Measurements from ENCODE around the gene FRA10AC1. TPM values are rescaled to one million over a fixed set of nuclear protein-coding genes. Genes with fewer than 3 reads are reported as not detected.
A peak's percentile ranks its signal among the peaks of the same experiment; 100 is the strongest.
"Not testable (repeated sequence)": the region's sequence is repeated elsewhere in the genome, so short reads cannot be mapped to it uniquely, and the experiment has no call there.

FRA10AC1 gene
- total RNA-seq, 1 experiment from 2014 or later = 4.8 TPM

DNA sequence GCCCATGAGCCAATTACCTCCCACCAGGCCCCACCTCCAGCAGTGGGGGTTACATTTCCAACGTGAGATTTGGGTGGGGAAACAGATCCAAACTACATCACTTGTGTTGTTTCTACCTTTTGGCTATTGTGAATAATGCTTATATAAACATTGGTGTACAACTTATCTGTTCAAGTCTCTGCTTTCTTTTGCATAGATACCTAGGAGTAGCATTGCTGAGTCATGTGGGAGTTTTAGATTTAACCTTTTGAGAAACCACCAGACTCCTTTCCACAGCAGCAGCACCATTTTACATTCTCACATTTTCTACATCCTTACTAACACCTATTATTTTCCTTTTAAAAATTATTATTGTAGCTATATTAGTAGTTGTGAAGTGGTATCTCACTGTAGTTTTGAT is 14.4 kb upstream of the FRA10AC1 start:
- Histone ChIP-seq H3K4me3 (ENCODE audit: insufficient read depth, low read depth, low read length) (no peak overlapping the region), H3K36me3 (replicated peaks; ENCODE audit: control insufficient read depth, insufficient read depth, low read length) (no peaks in the 10 kb centered on the region), H3K27me3 (ENCODE audit: control insufficient read depth, insufficient read depth, low read length) (no peaks in the 10 kb centered on the region)
- DNase-seq = no peak

DNA sequence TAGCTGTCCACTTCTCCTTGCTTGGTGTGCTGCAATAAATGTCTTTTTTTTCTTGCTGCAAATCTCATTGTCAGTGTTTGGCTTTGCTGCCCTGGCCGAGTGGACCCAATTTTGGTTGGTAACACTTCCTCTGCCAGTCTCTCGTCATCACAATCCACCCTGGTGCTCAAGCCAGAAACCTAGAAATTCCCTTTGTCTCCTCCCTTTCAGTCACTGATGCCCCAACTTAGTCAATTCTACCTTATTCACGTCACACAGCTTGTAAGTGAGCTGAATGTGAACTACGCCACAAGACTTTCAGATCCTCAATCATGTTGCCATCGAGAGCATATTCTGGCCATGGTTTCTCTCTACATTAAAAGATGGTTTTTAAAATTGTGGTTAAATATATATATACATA is 13.0 kb upstream of the FRA10AC1 start:
- Histone ChIP-seq H3K4me3 (ENCODE audit: insufficient read depth, low read depth, low read length) (no peak overlapping the region), H3K27me3 (ENCODE audit: control insufficient read depth, insufficient read depth, low read length) (no peaks in the 10 kb centered on the region), H3K36me3 (replicated peaks; ENCODE audit: control insufficient read depth, insufficient read depth, low read length) (no peaks in the 10 kb centered on the region)
- no peak for DNase-seq

GRCh38 chr10:93712593-93712992 is 10.2 kb upstream of the FRA10AC1 start:
- DNase-seq = no peak
- H3K36me3 ChIP-seq (replicated peaks; ENCODE audit: control insufficient read depth, insufficient read depth, low read length) = no peaks in the 10 kb centered on the region
- no peak overlapping the region for H3K4me3 ChIP-seq (ENCODE audit: insufficient read depth, low read depth, low read length)
- H3K27me3 ChIP-seq (ENCODE audit: control insufficient read depth, insufficient read depth, low read length) = no peaks in the 10 kb centered on the region

GRCh38 chr10:93711891-93712290 is 9.5 kb upstream of the FRA10AC1 start:
- no peak for DNase-seq
- Histone ChIP-seq H3K36me3 (replicated peaks; ENCODE audit: control insufficient read depth, insufficient read depth, low read length) (no peaks in the 10 kb centered on the region), H3K4me3 (ENCODE audit: insufficient read depth, low read depth, low read length) (no peak overlapping the region), H3K27me3 (ENCODE audit: control insufficient read depth, insufficient read depth, low read length) (no peaks in the 10 kb centered on the region)

GRCh38 chr10:93710333-93710909 is 8.0 kb upstream of the FRA10AC1 start:
- Histone ChIP-seq H3K27me3 (ENCODE audit: control insufficient read depth, insufficient read depth, low read length) (no peaks in the 10 kb centered on the region), H3K4me3 (ENCODE audit: insufficient read depth, low read depth, low read length) (no peak overlapping the region), H3K36me3 (replicated peaks; ENCODE audit: control insufficient read depth, insufficient read depth, low read length) (no peaks in the 10 kb centered on the region)
- DNase-seq = no peak

DNA sequence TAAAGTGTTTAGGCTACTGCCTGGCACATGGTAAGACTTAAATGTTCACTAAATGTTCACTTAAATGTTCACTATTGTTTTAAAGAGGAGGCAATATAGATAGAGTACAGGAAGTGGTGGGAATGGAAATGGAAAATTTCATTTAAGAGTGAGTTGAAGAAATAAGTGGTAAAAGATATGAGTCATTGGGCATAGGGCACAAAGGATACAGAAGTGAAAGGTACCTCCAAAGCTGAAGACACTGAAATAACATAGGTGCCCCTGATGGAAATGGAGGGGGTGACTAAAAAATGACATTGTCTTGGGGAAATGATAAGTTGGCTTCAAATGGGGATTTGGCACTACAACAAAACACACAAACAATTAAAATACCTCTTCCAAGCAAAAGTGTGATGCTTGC is 5.2 kb upstream of the FRA10AC1 start:
- H3K36me3 ChIP-seq (replicated peaks; ENCODE audit: control insufficient read depth, insufficient read depth, low read length) = no peaks in the 10 kb centered on the region
- DNase-seq = no peak
- H3K27me3 ChIP-seq (ENCODE audit: control insufficient read depth, insufficient read depth, low read length) = no peaks in the 10 kb centered on the region; the same call in 1 of the 2 replicates
- no peak overlapping the region for H3K4me3 ChIP-seq (ENCODE audit: insufficient read depth, low read depth, low read length)

DNA sequence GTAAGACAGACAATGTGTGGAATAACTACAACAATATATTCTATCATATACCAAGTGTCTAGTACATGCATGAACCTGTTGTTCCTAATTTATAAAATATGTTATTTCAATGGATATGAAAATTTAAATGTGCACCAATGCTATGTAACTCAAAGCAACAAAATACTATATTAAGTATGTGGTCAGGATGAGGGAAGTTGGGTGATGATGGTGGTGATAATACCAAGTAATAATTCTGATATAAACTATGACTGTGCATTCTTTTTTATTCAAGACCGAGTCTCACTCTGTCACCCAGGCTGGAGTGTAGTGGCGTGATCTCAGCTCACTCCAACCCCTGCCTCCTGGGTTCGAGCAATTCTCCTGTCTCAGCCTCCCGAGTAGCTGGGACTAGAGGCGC is 2.1 kb upstream of the FRA10AC1 start:
- Histone ChIP-seq H3K36me3 (replicated peaks; ENCODE audit: control insufficient read depth, insufficient read depth, low read length) (no peaks in the 10 kb centered on the region; the same call in 1 of the 2 replicates), H3K27me3 (ENCODE audit: control insufficient read depth, insufficient read depth, low read length) (no peaks in the 10 kb centered on the region; the same call in 1 of the 2 replicates), H3K4me3 (ENCODE audit: insufficient read depth, low read depth, low read length) (no peak overlapping the region)
- DNase-seq = no peak

GRCh38 chr10:93703841-93704240 is 1.4 kb upstream of the FRA10AC1 start:
- Histone ChIP-seq H3K27me3 (ENCODE audit: control insufficient read depth, insufficient read depth, low read length) (no peaks in the 10 kb centered on the region; the same call in 1 of the 2 replicates), H3K4me3 (ENCODE audit: insufficient read depth, low read depth, low read length) (no peak overlapping the region), H3K36me3 (replicated peaks; ENCODE audit: control insufficient read depth, insufficient read depth, low read length) (no peaks in the 10 kb centered on the region; the same call in none of the 2 replicates)
- no peak for DNase-seq

- no peaks in the 10 kb centered on the region; the same call in none of the 2 replicates for H3K36me3 ChIP-seq (replicated peaks; ENCODE audit: control insufficient read depth, insufficient read depth, low read length)
- no peaks in the 10 kb centered on the region; the same call in 1 of the 2 replicates for H3K27me3 ChIP-seq (ENCODE audit: control insufficient read depth, insufficient read depth, low read length)
- DNase-seq = no peak
- H3K4me3 ChIP-seq (ENCODE audit: insufficient read depth, low read depth, low read length) = peak overlapping the region; percentile 75
Measured at GRCh38 chr10:93703066-93703465, 674 bp upstream of the FRA10AC1 start.

DNA sequence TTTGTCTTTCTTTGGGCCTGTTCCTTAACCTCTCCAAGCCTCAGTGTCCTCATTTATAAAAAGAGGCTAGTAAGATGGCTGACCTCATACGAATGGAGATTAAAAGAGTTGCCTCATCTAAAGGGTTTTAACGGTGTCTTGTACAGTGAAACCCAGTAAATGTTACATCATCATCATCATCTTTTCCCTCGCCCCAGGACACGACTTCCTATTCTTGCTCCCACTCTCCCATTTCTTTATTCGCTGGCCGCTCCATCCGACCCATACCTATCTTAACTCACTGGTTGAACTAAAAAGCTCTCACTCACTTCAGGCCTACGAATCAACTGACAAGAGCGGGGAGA is 554 bp downstream of the FRA10AC1 start:
- peaks cover 2% of the 10 kb centered on the region for H3K36me3 ChIP-seq (replicated peaks; ENCODE audit: control insufficient read depth, insufficient read depth, low read length)
- H3K27me3 ChIP-seq (ENCODE audit: control insufficient read depth, insufficient read depth, low read length) = no peaks in the 10 kb centered on the region; the same call in 1 of the 2 replicates
- peak overlapping the region; percentile 75 for H3K4me3 ChIP-seq (ENCODE audit: insufficient read depth, low read depth, low read length)
- DNase-seq = peak; percentile 20

DNA sequence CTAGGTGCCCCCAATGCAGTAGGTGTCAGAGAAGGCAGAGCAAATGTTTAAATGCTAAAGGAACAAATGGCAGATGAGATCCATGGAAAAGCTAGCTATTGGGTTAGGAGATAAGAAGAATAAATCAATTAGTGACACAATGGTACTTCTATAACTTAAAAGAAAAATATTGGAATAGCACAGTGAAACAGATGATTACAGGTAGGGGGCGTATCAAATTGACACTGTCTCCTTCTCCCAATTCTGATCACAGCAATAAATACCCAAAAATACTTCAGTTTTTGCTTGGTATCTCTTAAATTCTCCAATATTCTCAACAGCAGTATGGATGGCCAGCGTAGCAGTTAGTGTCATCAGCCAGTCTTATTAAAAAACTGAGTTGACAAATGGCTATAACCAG is 5.2 kb downstream of the FRA10AC1 start:
- DNase-seq = no peak
- no peaks in the 10 kb centered on the region for H3K27me3 ChIP-seq (ENCODE audit: control insufficient read depth, insufficient read depth, low read length)
- H3K4me3 ChIP-seq (ENCODE audit: insufficient read depth, low read depth, low read length) = no peak overlapping the region
- H3K36me3 ChIP-seq (replicated peaks; ENCODE audit: control insufficient read depth, insufficient read depth, low read length) = peaks cover 11% of the 10 kb centered on the region

DNA sequence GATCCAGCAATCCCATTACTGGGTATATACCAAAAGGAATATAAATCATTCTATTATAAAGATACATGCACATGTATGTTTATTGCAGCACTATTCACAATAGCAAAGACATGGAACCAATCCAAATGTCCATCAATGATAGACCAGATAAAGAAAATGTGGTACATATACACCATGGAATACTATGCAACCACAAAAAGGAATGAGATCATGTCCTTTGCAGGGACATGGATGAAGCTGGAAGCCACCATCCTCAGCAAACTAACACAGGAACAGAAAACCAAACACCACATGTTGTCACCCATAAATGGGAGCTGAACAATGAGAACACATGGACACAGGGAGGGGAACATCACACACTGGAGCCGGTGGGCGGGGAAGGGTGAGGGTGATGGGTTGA is 5.8 kb downstream of the FRA10AC1 start:
- not testable (repeated sequence) for H3K4me3 ChIP-seq (ENCODE audit: insufficient read depth, low read depth, low read length); DNase-seq; H3K27me3 ChIP-seq (ENCODE audit: control insufficient read depth, insufficient read depth, low read length)
- H3K36me3 ChIP-seq (replicated peaks; ENCODE audit: control insufficient read depth, insufficient read depth, low read length) = peaks cover 11% of the 10 kb centered on the region

DNA sequence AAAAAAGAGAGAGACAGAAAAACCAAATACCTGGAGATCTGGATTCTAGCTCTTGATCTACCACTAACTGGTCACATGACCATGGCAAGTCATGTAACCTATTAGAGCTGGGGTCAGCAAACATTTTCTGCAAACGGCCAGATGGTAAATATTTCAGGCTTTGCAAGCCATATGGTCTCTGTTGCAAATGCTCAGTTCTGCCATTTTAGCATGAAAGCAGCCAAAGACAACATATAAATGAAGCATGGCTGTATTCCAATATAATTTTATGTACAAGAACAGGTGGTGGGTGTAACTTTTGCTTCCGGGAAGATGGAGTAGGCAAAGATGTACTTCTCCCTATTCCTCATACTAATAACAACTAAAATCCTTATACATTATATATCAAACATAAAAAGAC is 6.7 kb downstream of the FRA10AC1 start:
- DNase-seq = no peak
- H3K36me3 ChIP-seq (replicated peaks; ENCODE audit: control insufficient read depth, insufficient read depth, low read length) = peaks cover 13% of the 10 kb centered on the region
- H3K4me3 ChIP-seq (ENCODE audit: insufficient read depth, low read depth, low read length) = no peak overlapping the region
- no peaks in the 10 kb centered on the region for H3K27me3 ChIP-seq (ENCODE audit: control insufficient read depth, insufficient read depth, low read length)

- no peaks in the 10 kb centered on the region for H3K27me3 ChIP-seq (ENCODE audit: control insufficient read depth, insufficient read depth, low read length)
- H3K4me3 ChIP-seq (ENCODE audit: insufficient read depth, low read depth, low read length) = no peak overlapping the region
- no peak for DNase-seq
Measured at GRCh38 chr10:93687737-93688136, 14.7 kb downstream of the FRA10AC1 start.

DNA sequence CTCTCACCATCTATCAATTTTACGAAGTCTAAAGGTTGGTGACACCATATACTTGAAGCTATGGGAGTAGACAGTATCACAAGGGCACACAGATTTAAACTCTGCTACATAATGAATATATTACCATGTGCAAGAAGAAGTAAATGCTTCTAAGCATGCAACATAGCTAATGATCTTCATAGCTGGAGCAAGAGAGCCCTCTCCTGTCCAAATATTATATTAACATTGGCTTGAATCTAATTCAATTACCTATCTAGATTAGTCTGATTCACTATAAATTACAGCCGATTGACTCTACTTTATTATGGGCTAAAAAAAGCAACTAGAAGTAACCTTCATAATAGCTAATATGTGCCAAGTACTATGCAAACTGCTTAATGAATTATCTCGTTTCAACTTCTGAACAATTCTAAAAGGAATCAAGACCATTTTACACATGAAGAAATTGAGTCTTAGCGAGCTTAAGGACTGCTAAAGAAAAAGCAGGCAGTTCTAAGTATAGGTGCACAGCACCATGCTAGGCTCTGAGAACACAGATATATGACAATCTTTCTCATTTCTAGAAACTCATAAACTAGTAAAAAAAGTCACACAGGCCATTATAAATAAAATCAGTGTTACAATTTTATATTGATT is 21.9 kb downstream of the FRA10AC1 start:
- H3K36me3 ChIP-seq (replicated peaks; ENCODE audit: control insufficient read depth, insufficient read depth, low read length) = peaks cover 2% of the 10 kb centered on the region
- no peak overlapping the region for H3K4me3 ChIP-seq (ENCODE audit: insufficient read depth, low read depth, low read length)
- no peaks in the 10 kb centered on the region for H3K27me3 ChIP-seq (ENCODE audit: control insufficient read depth, insufficient read depth, low read length)
- DNase-seq = no peak

More at GRCh38 chr10:93687737-93688136, 14.7 kb downstream of the FRA10AC1 start:
- peaks cover 2% of the 10 kb centered on the region for H3K36me3 ChIP-seq (replicated peaks; ENCODE audit: control insufficient read depth, insufficient read depth, low read length)
